Choroid plexus epithelial cell (primary cell): ENCODE measurements around the gene PDX1.
A peak's percentile ranks its signal among the peaks of the same experiment; 100 is the strongest.

Experiments
- DNase-seq: peaks from one replicate; pipeline ENCODE4 v3.0.0-alpha.2; 2010; ENCODE audit warnings: low read depth
- H3K4me3 ChIP-seq: 2 replicates; pipeline ENCODE4 v1.5.1; 2011; ENCODE audit warnings: low read depth, mild to moderate bottlenecking, control low read depth, low read length, moderate library complexity
- TF ChIP-seq, protein P1 (sequence below): conservative IDR thresholded peaks from 2 replicates; pipeline ENCODE4 v1.5.1; 2011; ENCODE audit warnings: low read depth, mild to moderate bottlenecking, control low read depth, inconsistent platforms, low read length, moderate library complexity

The PDX1 gene

DNA sequence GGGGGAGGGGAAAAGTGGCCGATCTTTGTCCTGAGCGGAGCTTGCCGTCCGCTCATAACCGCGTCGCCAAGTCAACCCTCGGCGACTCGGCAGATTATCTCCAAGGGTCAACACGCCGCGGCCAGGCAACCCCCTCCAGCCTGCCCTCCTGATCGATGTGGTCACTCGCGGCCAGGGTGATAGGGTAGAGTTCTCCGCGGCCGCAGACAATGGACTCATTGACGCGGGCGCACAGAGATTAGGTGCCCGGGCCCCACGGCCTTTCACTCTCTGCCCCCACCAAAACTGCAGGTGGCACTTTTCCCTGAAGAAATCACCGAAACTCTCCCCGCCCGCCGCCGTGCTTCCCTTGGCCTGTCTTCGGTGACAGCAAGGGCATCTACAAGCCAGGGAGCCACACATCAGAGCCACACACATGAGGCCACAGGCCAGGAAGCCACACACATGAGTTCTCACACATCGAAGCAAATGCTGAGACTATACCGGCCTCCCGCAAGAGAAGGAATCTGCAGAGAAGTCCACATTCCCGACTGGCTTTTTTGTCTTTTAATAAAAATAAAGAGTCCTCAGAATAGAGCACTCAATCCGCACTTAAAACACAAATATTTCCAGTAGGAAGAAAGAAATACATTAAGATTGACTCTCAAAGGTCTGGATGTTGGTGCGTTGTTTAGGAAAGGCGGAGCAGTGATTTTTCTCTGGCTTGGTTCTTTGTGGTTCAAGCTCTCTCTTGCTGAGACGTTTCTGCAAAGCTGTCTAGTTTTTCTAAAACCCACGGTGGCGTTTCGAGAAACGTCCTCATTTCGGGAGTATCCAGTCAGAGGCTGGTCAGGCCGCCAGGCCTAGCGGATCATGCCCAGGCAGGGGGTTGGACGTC is 1.5 kb upstream of the PDX1 start:
- TF ChIP-seq, protein P1, sequence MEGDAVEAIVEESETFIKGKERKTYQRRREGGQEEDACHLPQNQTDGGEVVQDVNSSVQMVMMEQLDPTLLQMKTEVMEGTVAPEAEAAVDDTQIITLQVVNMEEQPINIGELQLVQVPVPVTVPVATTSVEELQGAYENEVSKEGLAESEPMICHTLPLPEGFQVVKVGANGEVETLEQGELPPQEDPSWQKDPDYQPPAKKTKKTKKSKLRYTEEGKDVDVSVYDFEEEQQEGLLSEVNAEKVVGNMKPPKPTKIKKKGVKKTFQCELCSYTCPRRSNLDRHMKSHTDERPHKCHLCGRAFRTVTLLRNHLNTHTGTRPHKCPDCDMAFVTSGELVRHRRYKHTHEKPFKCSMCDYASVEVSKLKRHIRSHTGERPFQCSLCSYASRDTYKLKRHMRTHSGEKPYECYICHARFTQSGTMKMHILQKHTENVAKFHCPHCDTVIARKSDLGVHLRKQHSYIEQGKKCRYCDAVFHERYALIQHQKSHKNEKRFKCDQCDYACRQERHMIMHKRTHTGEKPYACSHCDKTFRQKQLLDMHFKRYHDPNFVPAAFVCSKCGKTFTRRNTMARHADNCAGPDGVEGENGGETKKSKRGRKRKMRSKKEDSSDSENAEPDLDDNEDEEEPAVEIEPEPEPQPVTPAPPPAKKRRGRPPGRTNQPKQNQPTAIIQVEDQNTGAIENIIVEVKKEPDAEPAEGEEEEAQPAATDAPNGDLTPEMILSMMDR: no peak
- DNase-seq: no peak
- no peak overlapping the region for H3K4me3 ChIP-seq

DNA sequence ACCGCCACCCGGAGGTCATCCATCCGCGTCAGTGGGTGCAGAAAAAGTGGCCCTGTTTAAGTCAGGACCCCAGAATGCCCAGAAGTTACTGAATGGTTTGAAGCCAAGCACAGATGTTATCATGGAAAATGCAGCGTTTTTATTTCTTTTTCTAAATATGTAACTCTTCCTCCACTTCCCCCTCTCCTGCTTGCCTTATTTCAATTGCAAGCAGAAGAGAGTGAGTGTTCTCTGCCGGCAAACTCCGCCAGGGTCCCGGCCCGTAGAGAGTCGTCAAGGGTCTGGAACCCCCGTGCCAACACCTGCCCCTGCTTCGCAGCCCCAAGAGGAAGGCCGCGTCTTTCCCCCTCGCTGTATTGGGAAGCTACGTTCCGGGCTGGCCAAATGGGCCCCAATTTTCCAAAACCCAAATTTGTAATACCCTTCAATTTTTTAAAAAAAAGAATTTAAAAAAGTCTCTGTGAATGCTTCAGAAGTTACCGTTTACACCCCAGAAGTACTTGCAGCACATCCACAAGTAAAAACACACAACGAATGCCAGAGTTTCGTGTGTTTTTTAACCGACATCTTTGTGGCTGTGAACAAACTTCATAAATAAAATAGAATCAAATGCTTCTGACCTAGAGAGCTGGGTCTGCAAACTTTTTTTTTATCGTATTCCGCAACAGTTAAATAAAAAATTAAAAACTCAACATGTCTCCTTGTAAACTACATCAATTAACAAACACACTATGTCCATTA is 712 bp upstream of the PDX1 start:
- no peak for DNase-seq
- no peak overlapping the region for H3K4me3 ChIP-seq
- TF ChIP-seq, protein P1: no peak

DNA sequence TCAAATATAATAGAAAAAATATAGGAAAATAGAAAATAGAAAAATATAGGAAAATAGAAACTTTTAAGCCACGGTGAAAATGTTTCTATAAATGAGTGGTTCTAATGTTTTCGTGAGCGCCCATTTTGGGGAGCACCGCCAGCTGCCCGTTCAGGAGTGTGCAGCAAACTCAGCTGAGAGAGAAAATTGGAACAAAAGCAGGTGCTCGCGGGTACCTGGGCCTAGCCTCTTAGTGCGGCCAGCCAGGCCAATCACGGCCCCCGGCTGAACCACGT is 204 bp upstream of the PDX1 start:
- H3K4me3 ChIP-seq: no peak overlapping the region
- TF ChIP-seq, protein P1: no peak
- no peak for DNase-seq

DNA sequence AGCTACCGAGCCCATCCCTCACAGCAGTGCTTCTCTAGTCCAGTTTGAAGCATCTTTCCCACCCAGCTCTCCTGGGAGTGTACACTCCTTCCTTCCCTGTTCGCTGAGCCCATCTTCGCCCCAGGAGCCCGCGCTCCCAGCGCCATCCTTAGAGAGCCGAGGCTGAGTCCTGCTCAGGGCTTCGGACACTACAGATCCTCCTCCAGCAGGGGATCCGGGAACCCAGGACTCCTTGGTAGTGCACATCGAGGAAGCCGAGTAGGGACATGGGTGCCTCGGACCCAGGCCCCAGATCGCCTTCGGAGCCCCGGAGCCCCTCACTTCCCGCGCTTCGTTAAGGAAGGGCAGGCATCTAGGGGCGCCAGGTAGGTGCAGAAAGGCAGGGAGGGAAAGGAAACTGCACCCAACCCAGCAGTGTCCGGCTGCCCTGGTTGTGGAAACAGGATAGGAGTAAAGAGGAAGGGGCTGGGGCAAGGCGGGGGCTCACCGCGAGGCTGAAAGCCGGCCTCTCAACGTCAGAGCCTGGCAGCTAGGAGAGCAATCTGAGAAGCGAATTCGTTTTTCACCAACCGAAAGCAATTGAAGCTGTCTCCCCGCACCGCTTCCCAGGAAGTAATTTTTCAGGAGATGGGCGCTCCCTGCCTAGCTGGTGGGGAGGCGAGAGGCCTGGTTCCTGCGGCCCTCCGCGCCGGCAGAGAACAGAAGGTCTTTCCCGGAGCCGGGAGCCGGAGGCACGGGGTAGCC is 1.0 kb downstream of the PDX1 start:
- DNase-seq: peak; percentile 21
- peak overlapping the region; percentile 11 for H3K4me3 ChIP-seq
- TF ChIP-seq, protein P1: no peak

DNA sequence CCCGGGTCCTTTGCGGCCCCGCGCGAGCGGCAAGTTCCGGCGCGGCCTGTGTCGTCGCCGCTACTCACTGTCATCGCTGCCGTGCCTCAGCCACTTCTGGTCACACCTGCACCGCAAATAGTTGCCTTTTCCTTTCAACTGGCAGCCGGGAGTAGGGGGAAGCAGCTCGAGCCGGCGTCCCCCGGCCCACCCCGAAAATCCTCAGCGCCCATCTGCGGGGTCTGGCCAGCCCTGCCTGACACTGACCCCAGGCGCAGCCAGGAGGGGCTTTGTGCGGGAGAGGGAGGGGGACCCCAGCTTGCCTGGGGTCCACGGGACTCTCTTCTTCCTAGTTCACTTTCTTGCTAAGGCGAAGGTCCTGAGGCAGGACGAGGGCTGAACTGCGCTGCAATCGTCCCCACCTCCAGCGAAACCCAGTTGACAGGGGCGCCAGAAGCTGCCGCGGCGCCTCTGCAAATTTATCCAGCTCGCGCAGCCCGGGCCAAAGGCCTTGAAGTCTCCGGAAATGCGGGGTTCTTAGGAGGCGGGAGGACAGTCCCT is 1.7 kb downstream of the PDX1 start:
- TF ChIP-seq, protein P1: no peak
- H3K4me3 ChIP-seq: no peak overlapping the region
- no peak for DNase-seq

DNA sequence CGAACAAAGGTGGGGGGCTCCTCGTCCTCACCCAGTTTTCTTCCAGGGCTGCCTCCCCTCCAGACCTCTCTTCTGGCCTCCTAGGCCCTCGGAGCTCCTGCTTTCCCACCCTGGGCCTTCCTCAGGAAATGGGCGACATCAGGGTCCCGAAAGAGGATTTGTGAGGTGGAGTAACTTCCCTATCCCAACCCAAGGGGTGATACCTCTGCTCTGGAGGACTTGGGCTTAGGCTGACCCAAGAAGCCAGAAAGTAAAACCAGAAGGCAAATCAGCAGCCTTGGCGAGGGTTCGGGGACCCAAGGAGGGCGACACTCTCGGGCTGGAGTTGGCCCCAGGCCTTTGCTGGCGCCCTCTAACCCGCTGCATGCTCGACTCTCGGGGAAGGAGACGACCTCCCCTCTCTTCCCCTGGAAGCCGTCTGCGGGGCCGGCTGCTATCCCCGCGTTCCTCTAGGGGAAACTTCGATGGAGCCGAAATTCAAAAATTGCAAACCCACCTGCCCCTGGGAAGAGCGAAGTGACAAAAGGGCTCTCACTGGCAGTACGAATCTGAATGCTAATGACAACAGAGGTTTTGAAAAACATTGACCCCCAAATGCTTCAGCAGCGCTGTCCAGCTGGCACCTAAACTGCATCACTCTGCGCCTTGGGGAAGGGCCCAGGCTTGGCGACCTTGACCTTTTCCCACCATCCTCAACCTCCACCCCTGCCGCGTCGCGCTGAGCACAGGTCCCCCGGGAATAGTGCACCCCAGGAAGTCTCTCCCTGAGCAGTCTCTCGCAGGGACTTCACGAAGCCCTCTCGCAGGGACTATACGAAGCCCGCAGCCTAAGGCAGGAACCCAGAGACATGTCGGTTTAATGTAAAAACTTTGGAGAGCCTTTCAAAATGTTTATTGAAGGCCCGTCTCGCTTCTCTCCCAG is 2.4 kb downstream of the PDX1 start:
- no peak for DNase-seq
- no peak overlapping the region for H3K4me3 ChIP-seq
- TF ChIP-seq, protein P1: no peak
